Endothelial cell of umbilical vein (primary cell): Measurements from ENCODE around the gene PPM1J.

Experiments used
- CTCF ChIP-seq, 2 donors: IDR thresholded peaks; 1 replicate in 1 of 2; 2 replicates in 1 of 2; pipeline ENCODE4 v1.5.1; 2011; ENCODE audit warnings: low read length in 2 of 2, mild to moderate bottlenecking in 2 of 2, moderate library complexity in 2 of 2, control low read depth in 1 of 2, inconsistent platforms in 1 of 2, low read depth in 1 of 2; ENCODE audit not compliant: insufficient read depth in 1 of 2; ENCODE audit errors: extremely low read depth in 1 of 2
- JUN ChIP-seq: IDR thresholded peaks from 2 replicates; pipeline ENCODE4 v1.6.1; 2011; ENCODE audit warnings: borderline replicate concordance, low read depth; ENCODE audit not compliant: insufficient read length, insufficient read depth
- POLR2A ChIP-seq: IDR thresholded peaks from 2 replicates; pipeline ENCODE4 v1.6.1; 2012; ENCODE audit warnings: low read depth, mild to moderate bottlenecking, control low read depth, low read length
- POLR2AphosphoS5 ChIP-seq: IDR thresholded peaks from 2 replicates; pipeline ENCODE4 v1.6.1; 2012; ENCODE audit warnings: low read depth, mild to moderate bottlenecking, control low read depth, low read length, moderate library complexity; ENCODE audit not compliant: insufficient read depth

- TF ChIP-seq CTCF (IDR thresholded peaks at IDR 0.05; ENCODE audit: extremely low read depth in 1 of 2, insufficient read depth in 1 of 2, low read depth in 1 of 2, low read length in 2 of 2): no peak
- no peak for TF ChIP-seq POLR2A
- TF ChIP-seq JUN: no peak
- no peak for TF ChIP-seq POLR2AphosphoS5
Observed at GRCh38 chr1:112723511-112723839, 8.3 kb upstream of the PPM1J start.
